GM12873 (cell line): ENCODE results near the gene CCDC185.

Experiments
- TF ChIP-seq, protein P1 (sequence below): IDR thresholded peaks from 2 replicates; pipeline ENCODE4 v1.5.1; 2012; ENCODE audit warnings: low read depth, mild to moderate bottlenecking, moderate library complexity, low read length, control low read depth; ENCODE audit not compliant: insufficient read depth; ENCODE audit errors: missing control alignments

The CCDC185 gene

DNA sequence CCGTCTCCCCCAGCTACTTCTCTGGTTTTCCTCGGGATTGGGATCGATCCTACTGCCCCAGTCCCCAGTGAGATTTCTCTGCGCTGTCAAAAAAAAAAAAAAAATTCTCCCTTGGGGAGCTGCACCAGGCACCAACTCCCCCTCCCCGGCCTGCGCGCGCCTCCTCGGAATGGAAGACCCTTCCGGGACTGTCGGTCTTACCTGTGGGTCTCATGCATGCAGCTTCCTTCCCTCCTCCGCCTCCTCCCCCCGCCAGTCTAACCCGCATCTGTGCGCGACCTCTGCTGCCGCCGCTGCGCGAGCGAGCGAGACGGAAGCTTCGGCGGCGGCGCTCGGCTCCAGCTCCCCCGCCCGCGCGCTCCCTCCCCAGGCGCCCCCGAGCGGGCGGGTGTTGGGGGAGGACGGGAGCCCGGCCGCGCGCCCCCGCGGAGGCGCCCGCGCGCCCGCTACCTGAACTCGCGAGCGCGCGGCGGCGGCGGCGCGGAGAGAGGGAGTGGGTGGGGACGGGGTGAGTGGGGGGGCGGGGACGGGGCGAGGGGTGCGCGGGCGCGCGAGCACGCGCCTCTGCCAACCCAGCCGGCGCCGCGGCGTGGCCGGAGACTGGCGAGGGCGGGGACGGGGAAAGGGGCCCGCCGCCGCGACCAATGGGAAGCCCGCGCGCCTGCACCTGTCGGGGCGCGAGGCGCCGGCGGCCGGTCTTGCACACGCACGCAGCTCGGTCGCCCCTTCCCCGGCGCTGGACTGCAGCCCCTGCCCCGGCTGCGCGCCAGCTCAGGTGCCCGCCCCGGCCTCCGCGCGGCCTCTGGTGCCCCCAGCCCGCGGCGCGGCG, 29.1 kb upstream of the CCDC185 start, which contains the start of gene SUSD4:
SUSD4 (minus strand) TSS at position 321 of the 829 bp plus-strand sequence. CDS start 751 bp downstream, outside the sequence.
- TF ChIP-seq, protein P1, sequence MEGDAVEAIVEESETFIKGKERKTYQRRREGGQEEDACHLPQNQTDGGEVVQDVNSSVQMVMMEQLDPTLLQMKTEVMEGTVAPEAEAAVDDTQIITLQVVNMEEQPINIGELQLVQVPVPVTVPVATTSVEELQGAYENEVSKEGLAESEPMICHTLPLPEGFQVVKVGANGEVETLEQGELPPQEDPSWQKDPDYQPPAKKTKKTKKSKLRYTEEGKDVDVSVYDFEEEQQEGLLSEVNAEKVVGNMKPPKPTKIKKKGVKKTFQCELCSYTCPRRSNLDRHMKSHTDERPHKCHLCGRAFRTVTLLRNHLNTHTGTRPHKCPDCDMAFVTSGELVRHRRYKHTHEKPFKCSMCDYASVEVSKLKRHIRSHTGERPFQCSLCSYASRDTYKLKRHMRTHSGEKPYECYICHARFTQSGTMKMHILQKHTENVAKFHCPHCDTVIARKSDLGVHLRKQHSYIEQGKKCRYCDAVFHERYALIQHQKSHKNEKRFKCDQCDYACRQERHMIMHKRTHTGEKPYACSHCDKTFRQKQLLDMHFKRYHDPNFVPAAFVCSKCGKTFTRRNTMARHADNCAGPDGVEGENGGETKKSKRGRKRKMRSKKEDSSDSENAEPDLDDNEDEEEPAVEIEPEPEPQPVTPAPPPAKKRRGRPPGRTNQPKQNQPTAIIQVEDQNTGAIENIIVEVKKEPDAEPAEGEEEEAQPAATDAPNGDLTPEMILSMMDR: no peak

DNA sequence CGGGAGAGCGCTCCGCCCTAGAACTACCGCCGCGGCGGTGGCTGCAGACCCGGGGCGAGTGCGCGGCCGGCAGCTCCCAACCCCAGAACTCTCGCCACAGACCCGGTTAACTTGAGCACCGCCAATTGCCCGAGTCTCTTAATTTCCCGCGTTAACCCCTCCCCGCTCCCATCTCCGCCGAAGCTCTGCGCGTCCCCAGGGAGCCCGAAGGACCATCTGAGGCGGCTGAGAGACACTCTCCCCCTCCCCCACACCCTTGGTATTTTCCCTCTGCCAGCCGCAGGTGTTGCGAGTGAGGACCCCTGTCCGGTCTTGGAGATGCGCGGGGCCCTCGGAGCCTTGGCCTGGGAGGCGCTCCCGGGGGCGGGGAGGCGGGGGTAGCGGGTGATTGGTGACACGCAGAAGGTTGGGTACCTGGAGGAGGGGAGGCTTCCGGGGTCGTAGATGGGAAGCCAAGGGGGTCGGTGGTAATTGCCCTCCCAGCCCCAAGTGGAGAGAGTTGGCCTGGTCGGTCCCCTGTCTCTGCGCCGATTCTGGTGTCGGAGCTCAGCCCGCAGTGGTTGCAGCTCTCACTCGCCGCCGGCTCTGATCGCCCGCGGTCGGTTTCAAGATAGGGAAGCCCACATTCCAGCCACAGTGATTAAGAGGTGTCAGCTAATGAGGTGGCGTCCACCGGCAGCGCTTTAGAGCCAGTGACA, 28.4 kb upstream of the CCDC185 start:
- TF ChIP-seq, protein P1: no peak

DNA sequence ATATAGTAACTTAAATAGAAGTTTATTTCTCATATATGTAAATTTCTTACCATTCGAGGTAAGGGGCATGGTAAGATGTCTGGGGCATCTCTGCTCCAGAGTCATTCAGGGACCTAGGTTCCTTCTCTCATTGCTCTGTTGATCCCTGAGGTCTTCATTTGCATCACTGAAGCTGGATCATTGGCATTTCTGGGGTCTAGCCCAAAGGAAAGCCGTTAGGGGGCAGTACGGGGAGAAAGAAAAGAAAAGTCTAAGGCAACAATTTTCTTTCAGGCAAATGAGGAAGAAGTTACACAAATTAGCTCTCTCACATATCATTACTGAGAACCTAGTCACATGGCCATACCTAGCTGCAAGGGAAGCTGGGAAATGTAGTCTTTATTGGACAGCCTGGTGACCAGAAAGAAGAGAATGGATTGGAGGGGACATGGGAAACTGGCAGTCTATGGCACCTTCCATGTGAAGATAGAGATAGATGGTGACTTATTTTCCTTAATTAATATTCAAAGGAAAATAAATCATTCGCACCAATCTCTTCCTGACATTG, 19.1 kb upstream of the CCDC185 start:
- TF ChIP-seq, protein P1: no peak

DNA sequence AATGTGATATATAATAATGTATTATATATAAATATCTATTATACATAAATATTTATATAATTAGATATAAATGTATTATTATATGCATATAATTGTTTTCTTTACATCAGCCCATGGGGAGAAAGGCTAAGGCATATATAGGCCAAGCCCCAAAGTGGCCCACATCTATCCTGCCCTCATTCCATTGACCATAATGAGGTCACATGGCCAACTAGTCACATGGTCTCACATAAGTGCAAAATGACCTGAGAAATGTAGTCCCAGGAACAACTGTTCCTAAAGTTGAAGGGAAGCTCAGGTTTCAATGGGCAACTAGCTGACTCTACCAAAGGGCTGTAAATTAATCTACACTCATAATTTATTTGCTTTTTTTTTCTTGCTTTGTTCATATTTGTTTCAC, 14.5 kb upstream of the CCDC185 start:
- TF ChIP-seq, protein P1: no peak

DNA sequence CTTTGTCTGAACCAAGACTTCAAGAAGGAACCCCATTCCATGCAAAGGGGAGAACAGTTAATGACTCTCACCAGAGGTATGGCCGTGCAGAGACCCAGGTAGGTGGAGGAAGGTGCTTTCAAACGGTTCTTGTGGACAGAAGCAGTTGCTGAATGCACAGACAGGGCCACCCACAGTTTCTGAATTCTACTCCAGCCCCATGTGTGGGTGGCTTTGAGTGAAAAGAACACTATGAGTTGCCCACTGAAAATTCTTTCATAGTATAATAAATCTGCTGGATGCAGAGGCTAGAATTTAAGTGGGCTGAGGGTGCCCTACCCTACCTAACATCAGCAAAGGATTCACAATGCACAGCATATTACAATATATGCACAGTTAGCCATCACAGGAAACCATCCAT, 7.2 kb upstream of the CCDC185 start:
- TF ChIP-seq, protein P1: no peak

DNA sequence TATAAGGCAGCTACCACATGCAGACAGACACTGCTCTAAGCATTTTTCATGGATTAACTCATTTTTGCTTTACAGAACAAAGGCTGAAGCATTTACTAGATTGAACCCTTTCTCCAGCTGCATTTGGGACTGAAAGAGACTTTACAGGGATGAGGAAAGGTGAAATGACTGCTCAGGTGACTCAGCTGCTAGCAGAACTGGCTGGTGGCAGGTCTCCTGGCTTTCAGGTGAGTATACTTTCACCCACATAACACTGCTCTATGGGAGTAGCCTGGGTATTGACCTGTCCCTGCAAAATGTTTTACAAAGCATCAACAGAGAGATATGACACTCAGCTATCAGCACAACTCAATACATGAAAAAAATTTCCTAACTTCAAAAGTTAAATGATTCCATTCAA, 2.6 kb upstream of the CCDC185 start:
- TF ChIP-seq, protein P1: no peak

DNA sequence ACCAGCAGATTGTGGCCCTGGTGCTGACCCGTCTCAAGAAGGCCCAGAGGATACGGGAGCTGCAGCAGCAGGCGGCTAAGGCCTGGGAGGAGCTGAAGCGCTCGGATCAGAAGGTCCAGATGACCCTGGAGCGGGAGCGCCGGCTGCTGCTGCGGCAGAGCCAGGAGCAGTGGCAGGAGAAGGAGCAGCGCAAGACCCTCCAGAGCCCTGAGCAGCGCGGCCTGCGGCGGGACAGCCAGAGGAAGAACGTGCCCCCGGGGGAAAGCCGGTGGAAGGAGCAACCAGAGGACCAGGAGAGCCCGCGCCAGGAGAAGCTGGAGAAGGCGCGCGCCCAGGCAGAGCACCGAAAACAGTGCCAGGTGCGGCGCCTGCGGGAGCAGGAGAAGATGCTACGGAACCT, 1.0 kb downstream of the CCDC185 start:
- TF ChIP-seq, protein P1: no peak
